ENCODE data around the gene P2RY1.
"Not testable (repeated sequence)": the region's sequence is repeated elsewhere in the genome, so short reads cannot be mapped to it uniquely, and the experiment has no call there.

The P2RY1 gene

GRCh38 chr3:152839511-152839910 lies 4.6 kb downstream of the P2RY1 start:
- ChIA-PET CTCF (interaction anchor here (0.6 kb wide), 1 partner anchor 168 kb away, joined by 3 read pairs; no protein-coding TSS in a partner anchor), POLR2A (no interaction called here)
- Histone ChIP-seq H3K36me3 (ENCODE audit: control insufficient read depth in 4 of 4, insufficient read depth in 4 of 4, low read length in 3 of 4) (peaks cover 0 to 8% (median 2%) of the 10 kb centered on the region in 4 experiments), H3K9me3 (ENCODE audit: control extremely low read depth in 1 of 5, control insufficient read depth in 4 of 5, insufficient read depth in 2 of 5, low read depth in 1 of 5, low read length in 4 of 5) (no peaks in the 10 kb centered on the region), H3K4me1 (ENCODE audit: control extremely low read depth in 1 of 4, control insufficient read depth in 4 of 4, insufficient read depth in 4 of 4, low read length in 3 of 4) (peaks cover 10 to 26% (median 18%) of the 10 kb centered on the region in 4 experiments), H3K27ac (ENCODE audit: insufficient read depth in 1 of 2, low read depth in 1 of 2, low read length in 2 of 2, poor library complexity in 1 of 2, severe bottlenecking in 2 of 2) (no peak overlapping the region), H3K27me3 (replicated peaks in 2 of 5; ENCODE audit: control insufficient read depth in 4 of 5, insufficient read depth in 5 of 5, low read length in 4 of 5) (no peaks in the 10 kb centered on the region), H3K4me3 (ENCODE audit: control insufficient read depth in 1 of 7, extremely low read depth in 1 of 7, insufficient read depth in 4 of 7, low read depth in 2 of 7, low read length in 6 of 7) (no peak overlapping the region)
- WGBS (ENCODE audit: insufficient coverage): 100% methylated on average over 1 of the region's 1 CpG
- no peak for DNase-seq

GRCh38 chr3:152841131-152841530 lies 6.2 kb downstream of the P2RY1 start:
- H3K27ac ChIP-seq (ENCODE audit: insufficient read depth in 1 of 2, low read depth in 1 of 2, low read length in 2 of 2, poor library complexity in 1 of 2, severe bottlenecking in 2 of 2): no peak overlapping the region
- peaks cover 0 to 8% (median 2%) of the 10 kb centered on the region in 4 experiments for H3K36me3 ChIP-seq (ENCODE audit: control insufficient read depth in 4 of 4, insufficient read depth in 4 of 4, low read length in 3 of 4)
- no peak overlapping the region for H3K4me3 ChIP-seq (ENCODE audit: control insufficient read depth in 1 of 7, extremely low read depth in 1 of 7, insufficient read depth in 4 of 7, low read depth in 2 of 7, low read length in 6 of 7)
- POLR2A ChIA-PET: no interaction called here
- DNase-seq: no peak
- peaks cover 6 to 19% (median 11%) of the 10 kb centered on the region in 4 experiments for H3K4me1 ChIP-seq (ENCODE audit: control extremely low read depth in 1 of 4, control insufficient read depth in 4 of 4, insufficient read depth in 4 of 4, low read length in 3 of 4)
- H3K9me3 ChIP-seq (ENCODE audit: control extremely low read depth in 1 of 5, control insufficient read depth in 4 of 5, insufficient read depth in 2 of 5, low read depth in 1 of 5, low read length in 4 of 5): peaks cover 0 to 2% (median 0%) of the 10 kb centered on the region in 5 experiments
- WGBS (ENCODE audit: insufficient coverage): no CpG with 5 or more reads among the region's 1 CpG
- CTCF ChIA-PET: no interaction called here
- H3K27me3 ChIP-seq (replicated peaks in 2 of 5; ENCODE audit: control insufficient read depth in 4 of 5, insufficient read depth in 5 of 5, low read length in 4 of 5): no peaks in the 10 kb centered on the region

- Histone ChIP-seq H3K4me1 (ENCODE audit: control extremely low read depth in 1 of 4, control insufficient read depth in 4 of 4, insufficient read depth in 4 of 4, low read length in 3 of 4) (peaks cover 0 to 6% (median under 1%) of the 10 kb centered on the region in 4 experiments), H3K4me3 (ENCODE audit: control insufficient read depth in 1 of 7, extremely low read depth in 1 of 7, insufficient read depth in 4 of 7, low read depth in 2 of 7, low read length in 6 of 7) (no peak overlapping the region), H3K36me3 (ENCODE audit: control insufficient read depth in 4 of 4, insufficient read depth in 4 of 4, low read length in 3 of 4) (peaks cover 0 to 8% (median 2%) of the 10 kb centered on the region in 4 experiments), H3K9me3 (ENCODE audit: control extremely low read depth in 1 of 5, control insufficient read depth in 4 of 5, insufficient read depth in 2 of 5, low read depth in 1 of 5, low read length in 4 of 5) (peaks cover 0 to 12% (median 3%) of the 10 kb centered on the region in 5 experiments), H3K27ac (ENCODE audit: insufficient read depth in 1 of 2, low read depth in 1 of 2, low read length in 2 of 2, poor library complexity in 1 of 2, severe bottlenecking in 2 of 2) (no peak overlapping the region), H3K27me3 (replicated peaks in 2 of 5; ENCODE audit: control insufficient read depth in 4 of 5, insufficient read depth in 5 of 5, low read length in 4 of 5) (no peaks in the 10 kb centered on the region)
- CTCF ChIA-PET: no interaction called here
- POLR2A ChIA-PET: no interaction called here
- DNase-seq: no peak
Observed at GRCh38 chr3:152842413-152842812, 7.5 kb downstream of the P2RY1 start.

GRCh38 chr3:152843955-152844354 lies 9.0 kb downstream of the P2RY1 start:
- CTCF ChIA-PET: no interaction called here
- Histone ChIP-seq H3K4me1 (ENCODE audit: control extremely low read depth in 1 of 4, control insufficient read depth in 4 of 4, insufficient read depth in 4 of 4, low read length in 3 of 4) (no peaks in the 10 kb centered on the region), H3K36me3 (ENCODE audit: control insufficient read depth in 4 of 4, insufficient read depth in 4 of 4, low read length in 3 of 4) (peaks cover 0 to 3% (median 2%) of the 10 kb centered on the region in 4 experiments), H3K27ac (ENCODE audit: insufficient read depth in 1 of 2, low read depth in 1 of 2, low read length in 2 of 2, poor library complexity in 1 of 2, severe bottlenecking in 2 of 2) (no peak overlapping the region), H3K4me3 (ENCODE audit: control insufficient read depth in 1 of 7, extremely low read depth in 1 of 7, insufficient read depth in 4 of 7, low read depth in 2 of 7, low read length in 6 of 7) (no peak overlapping the region), H3K9me3 (ENCODE audit: control extremely low read depth in 1 of 5, control insufficient read depth in 4 of 5, insufficient read depth in 2 of 5, low read depth in 1 of 5, low read length in 4 of 5) (peaks cover 0 to 12% (median 3%) of the 10 kb centered on the region in 5 experiments), H3K27me3 (replicated peaks in 2 of 5; ENCODE audit: control insufficient read depth in 4 of 5, insufficient read depth in 5 of 5, low read length in 4 of 5) (no peaks in the 10 kb centered on the region)
- no peak for DNase-seq
- POLR2A ChIA-PET: no interaction called here

GRCh38 chr3:152846572-152847202 lies 11.8 kb downstream of the P2RY1 start:
- H3K27me3 ChIP-seq (replicated peaks in 2 of 5; ENCODE audit: control insufficient read depth in 4 of 5, insufficient read depth in 5 of 5, low read length in 4 of 5); H3K4me1 ChIP-seq (ENCODE audit: control extremely low read depth in 1 of 4, control insufficient read depth in 4 of 4, insufficient read depth in 4 of 4, low read length in 3 of 4); DNase-seq; H3K4me3 ChIP-seq (ENCODE audit: control insufficient read depth in 1 of 7, extremely low read depth in 1 of 7, insufficient read depth in 4 of 7, low read depth in 2 of 7, low read length in 6 of 7); CTCF ChIA-PET; H3K27ac ChIP-seq (ENCODE audit: insufficient read depth in 1 of 2, low read depth in 1 of 2, low read length in 2 of 2, poor library complexity in 1 of 2, severe bottlenecking in 2 of 2); H3K36me3 ChIP-seq (ENCODE audit: control insufficient read depth in 4 of 4, insufficient read depth in 4 of 4, low read length in 3 of 4); POLR2A ChIA-PET: not testable (repeated sequence)
- peaks cover 0 to 12% (median 3%) of the 10 kb centered on the region in 5 experiments for H3K9me3 ChIP-seq (ENCODE audit: control extremely low read depth in 1 of 5, control insufficient read depth in 4 of 5, insufficient read depth in 2 of 5, low read depth in 1 of 5, low read length in 4 of 5)
- WGBS (ENCODE audit: insufficient coverage): 100% methylated on average over 1 of the region's 3 CpGs

GRCh38 chr3:152847599-152847998 lies 12.7 kb downstream of the P2RY1 start:
- H3K27ac ChIP-seq (ENCODE audit: insufficient read depth in 1 of 2, low read depth in 1 of 2, low read length in 2 of 2, poor library complexity in 1 of 2, severe bottlenecking in 2 of 2); POLR2A ChIA-PET; H3K27me3 ChIP-seq (replicated peaks in 2 of 5; ENCODE audit: control insufficient read depth in 4 of 5, insufficient read depth in 5 of 5, low read length in 4 of 5); H3K4me1 ChIP-seq (ENCODE audit: control extremely low read depth in 1 of 4, control insufficient read depth in 4 of 4, insufficient read depth in 4 of 4, low read length in 3 of 4); CTCF ChIA-PET; H3K4me3 ChIP-seq (ENCODE audit: control insufficient read depth in 1 of 7, extremely low read depth in 1 of 7, insufficient read depth in 4 of 7, low read depth in 2 of 7, low read length in 6 of 7); H3K36me3 ChIP-seq (ENCODE audit: control insufficient read depth in 4 of 4, insufficient read depth in 4 of 4, low read length in 3 of 4); DNase-seq: not testable (repeated sequence)
- 86% methylated on average over 1 of the region's 1 CpG for WGBS (ENCODE audit: insufficient coverage)
- peaks cover 0 to 12% (median 3%) of the 10 kb centered on the region in 5 experiments for H3K9me3 ChIP-seq (ENCODE audit: control extremely low read depth in 1 of 5, control insufficient read depth in 4 of 5, insufficient read depth in 2 of 5, low read depth in 1 of 5, low read length in 4 of 5)

GRCh38 chr3:152849996-152850578 lies 15.2 kb downstream of the P2RY1 start:
- Histone ChIP-seq H3K9me3 (ENCODE audit: control extremely low read depth in 1 of 5, control insufficient read depth in 4 of 5, insufficient read depth in 2 of 5, low read depth in 1 of 5, low read length in 4 of 5) (peaks cover 0 to 12% (median 3%) of the 10 kb centered on the region in 5 experiments), H3K36me3 (ENCODE audit: control insufficient read depth in 4 of 4, insufficient read depth in 4 of 4, low read length in 3 of 4) (no peaks in the 10 kb centered on the region), H3K27me3 (replicated peaks in 2 of 5; ENCODE audit: control insufficient read depth in 4 of 5, insufficient read depth in 5 of 5, low read length in 4 of 5) (no peaks in the 10 kb centered on the region), H3K4me1 (ENCODE audit: control extremely low read depth in 1 of 4, control insufficient read depth in 4 of 4, insufficient read depth in 4 of 4, low read length in 3 of 4) (no peaks in the 10 kb centered on the region), H3K4me3 (ENCODE audit: control insufficient read depth in 1 of 7, extremely low read depth in 1 of 7, insufficient read depth in 4 of 7, low read depth in 2 of 7, low read length in 6 of 7) (no peak overlapping the region), H3K27ac (ENCODE audit: insufficient read depth in 1 of 2, low read depth in 1 of 2, low read length in 2 of 2, poor library complexity in 1 of 2, severe bottlenecking in 2 of 2) (peak overlapping the region in 1 of 2 experiments; percentile 3)
- ChIA-PET CTCF (interaction anchor here (1.0 kb wide), 1 partner anchor 80 kb away, joined by 3 read pairs; no protein-coding TSS in a partner anchor), POLR2A (no interaction called here)
- DNase-seq: no peak
- WGBS (ENCODE audit: insufficient coverage): 100% methylated on average over 1 of the region's 2 CpGs
